Ectodermal cell (in vitro differentiated cells): Measurements from ENCODE around the gene ZNF850.

Experiments
- H3K27ac ChIP-seq: 2 replicates; pipeline ENCODE4 v1.7.0; 2013; ENCODE audit warnings: mild to moderate bottlenecking, low read depth, low read length; ENCODE audit not compliant: insufficient read depth, poor library complexity, severe bottlenecking
- H3K27me3 ChIP-seq: 2 replicates; pipeline ENCODE4 v1.7.0; 2013; ENCODE audit warnings: mild to moderate bottlenecking, low read length; ENCODE audit not compliant: insufficient read depth, control insufficient read depth, poor library complexity, severe bottlenecking
- H3K36me3 ChIP-seq: one replicate; pipeline ENCODE4 v1.7.0; 2013; ENCODE audit warnings: low read length; ENCODE audit not compliant: control insufficient read depth, insufficient read depth
- H3K4me1 ChIP-seq: one replicate; pipeline ENCODE4 v1.7.0; 2013; ENCODE audit warnings: low read length; ENCODE audit not compliant: control insufficient read depth, insufficient read depth
- H3K4me3 ChIP-seq: 2 replicates; pipeline ENCODE4 v1.7.0; 2013; ENCODE audit warnings: low read depth, low read length, control low read depth; ENCODE audit not compliant: insufficient read depth
- H3K9me3 ChIP-seq: 2 replicates; pipeline ENCODE4 v1.7.0; 2013; ENCODE audit warnings: mild to moderate bottlenecking, low read length, moderate library complexity; ENCODE audit not compliant: control insufficient read depth
- WGBS, 2 experiments: methylation state at CpG; one replicate each; pipeline ENCODE4 v1.1.7; 2013; ENCODE audit warnings: missing lambda C conversion rate in 2 of 2; 5-methylcytosine and 5-hydroxymethylcytosine counted together

The ZNF850 gene

DNA sequence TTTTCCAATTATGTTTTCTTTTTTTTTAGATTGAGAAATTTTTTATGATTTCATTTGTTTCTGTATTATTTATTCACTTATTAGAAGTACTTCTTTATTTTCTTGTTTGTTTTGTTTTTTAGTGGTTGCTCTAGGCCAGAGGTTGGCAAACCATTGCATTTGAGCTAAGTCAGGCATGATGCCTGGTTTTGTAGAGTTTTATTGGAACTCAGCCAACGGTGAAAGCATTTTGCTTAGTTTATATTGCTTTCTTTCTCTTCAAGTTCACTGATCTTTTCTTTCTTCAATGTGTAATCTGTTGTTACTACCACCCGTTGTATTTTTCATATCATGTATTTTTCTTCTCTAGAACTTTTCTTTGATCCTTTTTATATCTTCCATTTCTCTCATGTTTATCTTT lies 65.5 kb downstream of the ZNF850 start:
- H3K4me3 ChIP-seq = no peak overlapping the region
- 47 to 93% methylated on average over 1 to 2 of the region's 2 CpGs for WGBS, 2 experiments

DNA sequence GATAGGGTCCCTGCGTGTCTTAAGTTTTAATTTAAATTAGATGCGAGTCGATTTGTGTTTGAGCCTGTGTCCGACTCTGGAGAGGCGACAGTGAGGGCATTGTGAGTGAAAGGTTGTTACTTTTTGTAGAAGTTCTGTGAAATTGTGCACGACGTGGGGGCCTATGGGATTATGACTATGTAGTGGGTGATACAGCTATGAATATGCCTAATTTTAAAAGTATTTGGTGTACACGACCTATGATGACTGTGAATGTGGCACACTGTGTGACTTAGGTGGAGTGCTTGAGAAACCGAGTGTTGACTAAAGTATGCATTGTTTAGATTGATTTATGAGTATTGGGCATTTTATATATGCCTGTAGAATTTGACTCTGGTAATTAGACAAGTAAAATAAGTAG lies 84.5 kb downstream of the ZNF850 start:
- H3K9me3 ChIP-seq = peaks cover 8% of the 10 kb centered on the region
- H3K4me3 ChIP-seq = peak overlapping the region; percentile 84
- H3K36me3 ChIP-seq = peaks cover 42% of the 10 kb centered on the region
- WGBS, 2 experiments = 16 to 18% methylated on average over 9 of the region's 9 CpGs
- peaks cover 4% of the 10 kb centered on the region for H3K4me1 ChIP-seq
- H3K27ac ChIP-seq = no peak overlapping the region
- no peaks in the 10 kb centered on the region for H3K27me3 ChIP-seq

More for the DNA sequence above, 65.5 kb downstream of the ZNF850 start:
- Histone ChIP-seq H3K36me3 (peaks cover 36% of the 10 kb centered on the region), H3K4me1 (no peaks in the 10 kb centered on the region), H3K9me3 (peaks cover 7% of the 10 kb centered on the region), H3K27me3 (no peaks in the 10 kb centered on the region), H3K27ac (no peak overlapping the region)

DNA sequence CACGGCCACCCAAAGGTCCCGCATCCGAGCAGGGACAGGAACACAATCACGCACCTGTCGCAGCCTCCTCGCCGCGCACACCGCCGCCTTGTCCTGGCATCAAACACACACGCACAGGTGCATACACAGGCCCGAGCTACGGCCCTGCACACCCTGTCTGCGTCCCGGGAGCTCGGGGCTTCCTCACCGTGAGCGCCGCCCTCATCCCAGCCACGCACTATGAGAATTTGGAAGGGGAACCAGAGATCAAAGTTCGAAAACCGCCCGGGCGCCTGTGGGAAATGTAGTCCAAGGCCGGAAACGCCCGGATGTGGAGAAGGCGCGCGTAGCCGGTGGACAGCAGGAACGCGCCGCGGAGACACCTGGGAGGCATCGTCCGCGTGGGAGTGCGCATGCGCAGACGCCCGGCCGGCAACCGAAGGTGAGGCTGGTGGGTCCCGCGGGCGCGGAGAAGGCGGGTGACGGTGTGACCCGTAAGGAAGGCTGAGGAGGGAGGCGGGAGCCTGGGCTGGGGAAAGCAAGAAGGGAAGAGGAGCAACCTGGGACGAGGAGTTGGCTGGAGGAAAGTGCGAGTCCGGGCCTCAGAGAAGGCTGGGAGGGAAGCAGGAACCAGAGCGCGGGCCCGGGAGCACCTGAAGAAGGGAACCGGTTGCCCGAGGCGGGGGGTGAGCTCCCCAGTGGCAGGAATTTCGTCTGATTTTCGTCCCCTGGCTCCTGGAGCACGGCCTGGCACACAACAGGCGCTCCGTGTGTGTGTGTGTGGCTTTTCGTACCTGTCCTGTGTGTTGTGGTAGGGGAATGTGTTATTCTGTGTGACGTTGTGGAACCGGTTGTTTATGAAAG lies 85.2 kb downstream of the ZNF850 start, which contains the start of gene ZNF567:
Gene ZNF567, plus strand, starts transcription at position 399 of the 843 bp plus-strand sequence. CDS start 7,256 bp downstream, outside the sequence.
- Histone ChIP-seq H3K27me3 (no peaks in the 10 kb centered on the region), H3K9me3 (peaks cover 8% of the 10 kb centered on the region), H3K4me1 (peaks cover 4% of the 10 kb centered on the region), H3K4me3 (peak within 1 kb of the TSS; percentile 84), H3K27ac (no peak within 1 kb of the TSS), H3K36me3 (peaks cover 35% of the 10 kb centered on the region)
- WGBS, 2 experiments = 1% methylated on average over 69 of the region's 69 CpGs

DNA sequence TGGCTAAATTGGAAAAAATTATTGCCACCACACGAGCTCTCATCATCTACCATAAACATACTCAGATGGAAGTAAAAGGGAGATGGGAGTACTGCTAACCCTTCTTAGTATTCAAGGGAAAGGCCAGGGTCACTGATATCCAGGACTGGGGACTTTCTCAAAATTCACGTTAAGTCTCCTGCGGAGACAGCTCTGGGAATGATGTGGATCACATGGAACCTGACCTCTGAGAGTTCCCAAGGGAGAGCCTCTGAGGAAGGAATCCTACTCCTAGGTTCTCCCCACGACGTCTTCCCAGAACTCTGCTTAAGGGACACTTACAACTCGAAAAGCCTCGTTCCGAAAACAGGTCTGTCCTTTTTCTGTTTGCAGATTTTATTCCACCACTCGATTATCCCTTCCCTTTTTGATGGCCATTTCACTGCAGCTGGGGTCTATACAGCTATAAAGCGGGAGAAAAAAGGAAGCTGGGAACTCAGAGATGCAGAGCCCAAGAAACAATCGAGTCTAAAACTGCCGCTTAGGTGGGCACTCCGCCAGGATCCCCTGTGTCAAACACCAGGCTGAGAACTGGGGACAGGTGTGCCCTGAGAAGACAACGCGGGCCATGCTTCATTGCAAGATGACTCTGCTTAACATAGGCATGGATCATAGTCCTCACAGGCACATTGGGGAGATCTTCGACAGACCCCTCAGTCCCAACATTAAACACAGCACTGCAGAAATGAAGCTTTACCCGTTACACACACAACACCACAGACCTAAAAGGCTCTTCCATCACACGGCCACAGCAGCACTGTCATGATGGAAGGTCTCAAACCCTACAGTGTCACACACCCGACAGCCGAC lies 86.0 kb downstream of the ZNF850 start:
- Histone ChIP-seq H3K27ac (no peak overlapping the region), H3K4me3 (peak overlapping the region; percentile 84), H3K9me3 (peaks cover 8% of the 10 kb centered on the region), H3K27me3 (no peaks in the 10 kb centered on the region), H3K4me1 (peaks cover 4% of the 10 kb centered on the region), H3K36me3 (peaks cover 27% of the 10 kb centered on the region)
- WGBS, 2 experiments = 40 to 41% methylated on average over 19 to 20 of the region's 20 CpGs

DNA sequence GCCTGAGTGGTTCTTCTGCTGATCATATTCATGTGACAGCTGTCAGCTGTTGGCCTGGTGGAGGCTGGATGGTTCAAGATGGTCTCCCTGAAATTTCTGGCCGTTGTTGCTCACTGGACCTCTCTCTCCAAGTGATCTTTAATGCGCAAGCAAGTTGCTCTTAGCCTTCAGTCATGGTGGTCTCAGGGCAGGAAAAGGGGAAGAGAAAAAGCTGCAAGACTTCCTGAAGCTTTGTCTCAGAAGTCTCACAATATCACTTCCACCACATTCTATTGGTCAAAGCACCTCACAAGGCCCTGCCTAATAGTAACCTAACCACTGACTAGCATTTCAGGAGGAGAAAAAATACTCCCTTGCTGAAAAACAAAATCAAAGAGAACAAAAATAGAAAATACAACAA lies 86.8 kb downstream of the ZNF850 start:
- H3K36me3 ChIP-seq = peaks cover 19% of the 10 kb centered on the region
- 86 to 92% methylated on average over 2 of the region's 2 CpGs for WGBS, 2 experiments
- H3K27me3 ChIP-seq = no peaks in the 10 kb centered on the region
- no peak overlapping the region for H3K4me3 ChIP-seq
- H3K27ac ChIP-seq = no peak overlapping the region
- peaks cover 8% of the 10 kb centered on the region for H3K9me3 ChIP-seq
- peaks cover 4% of the 10 kb centered on the region for H3K4me1 ChIP-seq

DNA sequence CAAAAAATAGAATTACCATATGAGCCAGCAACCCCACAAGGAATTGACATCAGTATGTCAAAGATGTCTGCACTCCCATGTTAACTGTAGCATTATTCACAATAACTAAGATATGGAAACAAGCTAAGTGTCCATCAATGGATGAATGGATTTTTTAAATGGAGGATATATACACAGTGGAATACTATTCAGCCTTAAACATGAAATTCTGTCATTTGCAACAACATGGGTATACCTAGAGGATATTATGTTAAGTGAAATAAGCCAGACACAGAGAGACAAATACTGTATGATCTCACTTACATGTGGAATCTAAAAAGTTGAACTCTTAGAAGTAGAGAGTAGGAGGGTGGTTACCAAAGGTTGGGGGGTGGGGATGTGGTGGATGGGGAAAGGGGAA lies 93.2 kb downstream of the ZNF850 start:
- Histone ChIP-seq H3K4me1 (no peaks in the 10 kb centered on the region), H3K4me3 (no peak overlapping the region), H3K27ac (no peak overlapping the region), H3K27me3 (no peaks in the 10 kb centered on the region), H3K9me3 (no peaks in the 10 kb centered on the region), H3K36me3 (peaks cover 8% of the 10 kb centered on the region)

DNA sequence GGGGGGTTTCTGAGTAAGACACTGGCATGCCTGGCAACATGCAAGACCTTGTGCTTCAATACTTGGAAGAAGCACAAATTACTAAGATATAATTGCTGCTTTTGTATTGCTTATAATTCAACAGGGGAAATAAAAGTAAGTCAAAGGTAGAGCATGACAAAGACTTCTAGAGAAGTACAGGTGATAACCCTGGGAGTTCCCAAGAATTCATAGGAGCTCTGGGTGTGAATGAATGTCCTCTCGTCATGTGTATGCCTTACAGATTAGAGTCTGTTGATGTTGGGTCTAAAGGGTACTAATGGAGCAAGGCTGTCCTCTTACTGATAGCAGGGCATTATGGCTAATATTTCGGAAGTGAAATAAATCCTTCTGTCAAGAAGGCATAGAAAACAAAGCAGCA lies 98.4 kb downstream of the ZNF850 start:
- H3K27me3 ChIP-seq = no peaks in the 10 kb centered on the region
- H3K4me3 ChIP-seq = no peak overlapping the region
- no peak overlapping the region for H3K27ac ChIP-seq
- peaks cover 4% of the 10 kb centered on the region for H3K36me3 ChIP-seq
- H3K4me1 ChIP-seq = no peaks in the 10 kb centered on the region
- WGBS, 2 experiments = 97% methylated on average over 2 of the region's 2 CpGs
- no peaks in the 10 kb centered on the region for H3K9me3 ChIP-seq

DNA sequence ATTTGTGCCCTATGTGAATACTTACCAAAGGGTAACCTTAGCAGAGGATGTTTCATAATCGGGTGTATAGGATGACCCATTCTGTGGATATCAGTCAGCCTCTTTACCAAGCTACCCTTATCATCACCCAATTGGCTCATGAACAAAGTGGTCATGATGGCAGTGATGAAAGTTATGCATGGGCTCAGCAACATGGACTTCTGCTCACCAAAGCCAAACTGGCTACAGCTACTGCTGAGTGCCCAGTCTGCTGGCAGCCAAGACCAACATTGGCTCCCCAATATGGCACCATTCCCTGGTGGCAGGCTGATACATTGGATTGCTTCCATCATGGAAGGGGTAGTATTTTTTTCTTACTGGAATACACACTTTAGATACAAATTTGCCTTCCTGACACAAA lies 100.2 kb downstream of the ZNF850 start:
- no peaks in the 10 kb centered on the region for H3K36me3 ChIP-seq
- H3K4me1 ChIP-seq = no peaks in the 10 kb centered on the region
- H3K27ac ChIP-seq = no peak overlapping the region
- H3K27me3 ChIP-seq = no peaks in the 10 kb centered on the region
- H3K4me3 ChIP-seq = no peak overlapping the region
- H3K9me3 ChIP-seq = no peaks in the 10 kb centered on the region
- WGBS, 2 experiments = 87% methylated on average over 1 of the region's 1 CpG; no CpG with 5 or more reads in 1 of the 2 experiments

DNA sequence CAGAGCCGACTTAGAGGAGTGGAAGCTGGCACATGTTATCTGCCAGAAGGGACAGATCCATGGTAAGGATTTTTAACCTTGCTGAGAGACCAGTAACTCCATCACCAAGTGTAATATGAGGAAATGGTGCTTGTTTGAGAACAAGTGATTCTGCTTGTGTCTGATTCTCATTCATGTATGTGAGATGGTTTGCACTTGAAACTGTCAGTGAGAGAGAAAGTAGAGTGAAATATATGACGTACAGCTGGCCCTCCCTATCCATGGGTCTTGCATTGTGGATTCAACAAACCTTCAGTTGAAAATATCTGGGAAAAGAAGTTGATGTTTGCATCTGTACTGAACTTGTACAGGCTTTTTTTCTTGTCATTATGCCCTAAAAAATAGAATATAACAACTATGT lies 104.0 kb downstream of the ZNF850 start:
- Histone ChIP-seq H3K27ac (no peak overlapping the region), H3K4me3 (no peak overlapping the region), H3K27me3 (no peaks in the 10 kb centered on the region), H3K9me3 (no peaks in the 10 kb centered on the region), H3K4me1 (no peaks in the 10 kb centered on the region), H3K36me3 (peaks cover 7% of the 10 kb centered on the region)
- 93 to 98% methylated on average over 2 of the region's 2 CpGs for WGBS, 2 experiments

DNA sequence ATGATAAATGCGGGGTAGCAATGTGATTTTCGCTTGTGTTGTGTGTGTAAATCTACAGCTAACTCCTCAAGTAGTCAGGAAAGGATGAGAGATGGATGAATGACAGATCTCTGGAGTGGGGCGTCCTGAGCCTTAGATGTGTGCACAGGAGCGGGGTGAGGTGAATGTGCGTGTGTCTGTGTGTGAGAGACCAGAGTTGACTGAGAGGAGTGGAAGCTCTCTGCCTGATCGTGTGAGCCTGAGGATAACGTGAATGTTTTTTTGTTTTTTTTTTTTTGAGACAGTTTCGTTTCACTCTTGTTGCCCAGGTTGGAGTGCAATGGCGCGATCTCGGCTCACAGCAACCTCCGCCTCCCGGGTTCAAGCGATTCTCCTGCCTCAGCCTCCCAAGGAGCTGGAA lies 106.8 kb downstream of the ZNF850 start:
- Histone ChIP-seq H3K36me3 (peaks cover 12% of the 10 kb centered on the region), H3K4me3 (peak overlapping the region; percentile 92), H3K9me3 (no peaks in the 10 kb centered on the region), H3K27me3 (no peaks in the 10 kb centered on the region), H3K4me1 (no peaks in the 10 kb centered on the region), H3K27ac (no peak overlapping the region)
- WGBS, 2 experiments = 89 to 91% methylated on average over 14 of the region's 14 CpGs
